Measurements from ENCODE around the gene TMEM132C.

GRCh38 chr12:128543971-128544370 lies 277.0 kb downstream of the TMEM132C start:
- TF ChIP-seq TAF1 (IDR thresholded peaks at IDR 0.05; ENCODE audit: low read depth) (no peak), ZBTB7A (IDR thresholded peaks at IDR 0.05; ENCODE audit: low read depth) (no peak), USF1 (IDR thresholded peaks at IDR 0.05) (no peak), NFIC (IDR thresholded peaks at IDR 0.05) (no peak), REST (IDR thresholded peaks at IDR 0.05; ENCODE audit: low read depth) (no peak), EP300 (IDR thresholded peaks at IDR 0.05; ENCODE audit: borderline replicate concordance) (no peak), RAD21 (IDR thresholded peaks at IDR 0.05; ENCODE audit: low read depth) (no peak), CEBPB (IDR thresholded peaks at IDR 0.05) (no peak), EGR1 (IDR thresholded peaks at IDR 0.05) (no peak), FOXM1 (IDR thresholded peaks at IDR 0.05; ENCODE audit: borderline replicate concordance, low read depth) (no peak), MAX (IDR thresholded peaks at IDR 0.05) (no peak), YY1 (IDR thresholded peaks at IDR 0.05; ENCODE audit: low read depth) (no peak)

All from Ishikawa (cell line).